K562 (cell line): ENCODE data around the gene NFATC1. TPM values are rescaled to one million over a fixed set of nuclear protein-coding genes. Genes with fewer than 3 reads are reported as not detected.

Experiments used
- ATAC-seq: fragments of 200-7000 bp; cut with Tn5 transposase; 3 replicates; pipeline ENCODE4 v1.9.1; 2020; ENCODE audit warnings: moderate library complexity
- BruUV-seq: library from RNA; stranded (reverse); fragments of 400-500 nt; replicated peaks from 2 replicates; lab custom pipeline; 2021; lab: Mats Ljungman, UMichigan
- CTCF ChIA-PET: fragments of 300-600 bp; formaldehyde crosslinking; extraction: SDS; loops from one replicate; lab custom pipeline; 2021; ENCODE audit warnings: low intra/inter-chr PET ratio; lab: Yijun Ruan, JAX
- POLR2A ChIA-PET: fragments of 300-600, 350-650 bp; sonication (Branson Sonifier 250); formaldehyde crosslinking; extraction: SDS; loops from one replicate; lab custom pipeline; 2021; ENCODE audit warnings: antibody characterized with exemption, inconsistent platforms; lab: Yijun Ruan, JAX
- DNase-seq, 4 experiments: peaks; one replicate each; pipeline versions ENCODE4 v3.0.0 to v3.0.0-alpha.2; 2011 to 2018; ENCODE audit warnings: low spot score in 3 of 4, mixed read lengths in 3 of 4; ENCODE audit errors: extremely low read depth in 1 of 4
- FAIRE-seq: peaks from 2 replicates; lab custom pipeline; 2011; peaks lifted over from hg19 to GRCh38; lab: Jason Lieb, UNC
- H2AFZ ChIP-seq: 2 replicates; pipeline ENCODE4 v1.6.0; 2011; ENCODE audit warnings: low read depth, low read length, control low read depth, inconsistent platforms
- H3K27ac ChIP-seq: fragments of 200-600 bp; 3 replicates; pipeline ENCODE4 v1.8.0; 2011; ENCODE audit warnings: low read depth, mild to moderate bottlenecking, control low read depth, inconsistent platforms, low read length, moderate library complexity, mixed read lengths; ENCODE audit errors: extremely low read depth
- H3K27me3 ChIP-seq, 2 experiments: fragments of 300-600 bp in 1 of 2; 2 replicates in 1 of 2; 3 replicates in 1 of 2; pipeline versions ENCODE4 v1.6.0 to v1.8.0; 2011; ENCODE audit warnings: inconsistent platforms in 2 of 2, low read length in 2 of 2, mild to moderate bottlenecking in 1 of 2, mixed read lengths in 1 of 2, moderate library complexity in 1 of 2; ENCODE audit not compliant: control insufficient read depth in 2 of 2, insufficient read depth in 2 of 2
- H3K36me3 ChIP-seq: fragments of 300-600 bp; 3 replicates; pipeline ENCODE4 v1.8.0; 2011; ENCODE audit warnings: mild to moderate bottlenecking, low read length, inconsistent platforms; ENCODE audit not compliant: control insufficient read depth, insufficient read depth
- H3K4me1 ChIP-seq, 2 experiments: fragments of 200-600 bp in 1 of 2; replicated peaks in 1 of 2; 2 replicates in 1 of 2; 3 replicates in 1 of 2; pipeline versions ENCODE4 v1.5.1 to v1.8.0; 2011; ENCODE audit warnings: inconsistent platforms in 2 of 2, low read length in 2 of 2, mild to moderate bottlenecking in 1 of 2, mixed read lengths in 1 of 2, moderate library complexity in 1 of 2; ENCODE audit not compliant: control insufficient read depth in 2 of 2, insufficient read depth in 2 of 2
- H3K4me2 ChIP-seq: 2 replicates; pipeline ENCODE4 v1.6.1; 2011; ENCODE audit warnings: low read length, control low read depth, inconsistent platforms, mixed read lengths; ENCODE audit not compliant: insufficient read depth
- H3K4me3 ChIP-seq: fragments of 200-600 bp; sonication (generic), shearing (Covaris generic); 2 replicates; pipeline ENCODE4 v1.5.1; 2016; ENCODE audit warnings: control low read depth, inconsistent platforms
- H3K79me2 ChIP-seq: fragments of 200-600 bp; 3 replicates; pipeline ENCODE4 v1.8.0; 2011; ENCODE audit warnings: low read length, inconsistent platforms; ENCODE audit not compliant: control insufficient read depth, insufficient read depth
- H3K9ac ChIP-seq, 2 experiments: 2 replicates each; pipeline versions ENCODE4 v1.6.0 to v1.6.1; 2011; ENCODE audit warnings: low read depth in 2 of 2, low read length in 2 of 2, control low read depth in 1 of 2, inconsistent platforms in 1 of 2, mild to moderate bottlenecking in 1 of 2, mixed read lengths in 1 of 2; ENCODE audit not compliant: insufficient read depth in 1 of 2
- H3K9me1 ChIP-seq: one replicate; pipeline ENCODE4 v1.6.0; 2011; ENCODE audit warnings: inconsistent platforms, mild to moderate bottlenecking, low read length, moderate library complexity; ENCODE audit not compliant: control insufficient read depth, insufficient read depth
- H3K9me3 ChIP-seq: replicated peaks from 2 replicates; pipeline ENCODE4 v1.5.1; 2011; ENCODE audit warnings: low read depth, low read length, inconsistent platforms; ENCODE audit not compliant: control insufficient read depth, insufficient read depth
- H4K20me1 ChIP-seq: replicated peaks from 2 replicates; pipeline ENCODE4 v1.6.1; 2011; ENCODE audit warnings: low read length, inconsistent platforms, mixed read lengths; ENCODE audit not compliant: control insufficient read depth, insufficient read depth
- BRCA1 ChIP-seq, 2 experiments: fragments of 450-650 bp in 1 of 2; sonication (generic) in 1 of 2; formaldehyde crosslinking in 1 of 2; IDR thresholded peaks; 2 replicates each; pipeline versions ENCODE4 v1.5.0 to v1.6.1; 2017 to 2020; ENCODE audit warnings: mild to moderate bottlenecking in 1 of 2, missing genetic modification reagents in 1 of 2
- HMGN3 ChIP-seq: IDR thresholded peaks from 2 replicates; pipeline ENCODE4 v1.6.1; 2011; ENCODE audit warnings: borderline replicate concordance, low read depth, mild to moderate bottlenecking, mixed read lengths, low read length; ENCODE audit not compliant: insufficient read length; ENCODE audit errors: extremely low read depth
- PREB ChIP-seq: sonication (generic); formaldehyde crosslinking; IDR thresholded peaks from 2 replicates; pipeline ENCODE4 v1.8.1; 2023; ENCODE audit warnings: mild to moderate bottlenecking, missing genetic modification reagents
- WGBS: fragments of 100-300 bp; shearing (Covaris generic); methylation state at CpG from one replicate; pipeline ENCODE4 v1.1.6; 2016; ENCODE audit warnings: low coverage, mixed read lengths; ENCODE audit not compliant: insufficient coverage; ENCODE audit errors: missing lambda C conversion rate; 5-methylcytosine and 5-hydroxymethylcytosine counted together
- in situ Hi-C: fragments of 300-500 bp; cut with MboI; formaldehyde crosslinking; loops from 4 replicates; pipeline ENCODE4 v1.15.0; 2018; ENCODE audit warnings: inconsistent platforms, mixed read lengths
- intact Hi-C: fragments of 100-400 bp; cut with micrococcal nuclease; formaldehyde crosslinking; loops from 2 replicates; pipeline ENCODE4 v1.14.2; 2022
- polyA plus RNA-seq, 8 experiments: library from polyadenylated mRNA; depleted of rRNA in 4 of 8; stranded (reverse) in 5 of 8; unstranded in 3 of 8; fragments of >200 nt; fragmentation: Nextera tagmentation in 2 of 8; fragmentation: Illumina TruSeq in 1 of 8; extraction: Ambion mirVana in 2 of 8; extraction: Trizol in 1 of 8; gene quantifications; 2 replicates each; pipeline versions ENCODE4 v1.2.1 to v1.2.3, GENCODE V29; 2011 to 2014; ENCODE audit warnings: inconsistent platforms in 1 of 8, missing spikeins in 1 of 8
- total RNA-seq, 7 experiments: library from RNA; depleted of rRNA in 6 of 7; stranded (reverse); fragments of >200 nt in 6 of 7; fragmentation: Illumina TruSeq in 2 of 7; extraction: Trizol in 2 of 7; gene quantifications; 2 replicates each; pipeline versions ENCODE4 v1.2.1 to v1.2.3, GENCODE V29; 2011 to 2021; ENCODE audit warnings: low replicate concordance in 1 of 7

The NFATC1 gene
- total and polyA plus RNA-seq, 9 of the 15 experiments (the other 6 are each of a cell fraction or from before 2014, with no cell fraction given), result 1.1 to 16.4 (median 2.5) TPM

- Histone ChIP-seq H4K20me1 (peaks cover 1% of the 10 kb centered on the region; the same call in 1 of the 2 replicates), H3K36me3 (peaks cover 8% of the 10 kb centered on the region; the same call in 1 of the 3 replicates), H2AFZ (no peak overlapping the region), H3K79me2 (no peaks in the 10 kb centered on the region), H3K9me1 (no peaks in the 10 kb centered on the region), H3K4me2 (no peak overlapping the region), H3K27me3 (no peaks in the 10 kb centered on the region), H3K9ac (no peak overlapping the region), H3K9me3 (no peaks in the 10 kb centered on the region), H3K27ac (no peak overlapping the region), H3K4me1 (peaks cover 0 to 36% of the 10 kb centered on the region in 2 experiments; a peak in 3 of 5 replicates), H3K4me3 (no peak overlapping the region)
- no peak for ATAC-seq
- ChIA-PET POLR2A (no interaction called here), CTCF (no interaction called here)
- intact Hi-C loops, result no loop called here
- 75% methylated on average over 9 of the region's 13 CpGs for WGBS
- no peak for DNase-seq
- no peak for FAIRE-seq
- TF ChIP-seq HMGN3 (no peak), BRCA1 (IDR thresholded peaks at IDR 0.05) (no peak), BRCA1 (CRISPR knock-in tag; IDR thresholded peaks at IDR 0.05) (no peak), PREB (CRISPR knock-in tag) (no peak)
- BruUV-seq, result no TSS peak
- in situ Hi-C loops, result no loop called here
Measured at GRCh38 chr18:79523736-79524180, 128.0 kb downstream of the NFATC1 start.
